Umbilical cord (tissue), 2 donors: ENCODE data around the gene USP12. TPM values are rescaled to one million over a fixed set of nuclear protein-coding genes. Genes with fewer than 3 reads are reported as not detected.
"Not testable (repeated sequence)": the region's sequence is repeated elsewhere in the genome, so short reads cannot be mapped to it uniquely, and the experiment has no call there.

Experiments used
- DNase-seq: peaks from one replicate; pipeline ENCODE4 v3.0.0-alpha.2; 2015; ENCODE audit warnings: low spot score
- total RNA-seq: library from RNA; depleted of rRNA; stranded (reverse); fragments of >200 nt; gene quantifications from one replicate; pipeline ENCODE4 v1.2.3, GENCODE V29; 2014; ENCODE audit warnings: low replicate concordance; ENCODE audit not compliant: insufficient read depth

The USP12 gene
- total RNA-seq, 1 donor from 2014 or later = 52.2 TPM

DNA sequence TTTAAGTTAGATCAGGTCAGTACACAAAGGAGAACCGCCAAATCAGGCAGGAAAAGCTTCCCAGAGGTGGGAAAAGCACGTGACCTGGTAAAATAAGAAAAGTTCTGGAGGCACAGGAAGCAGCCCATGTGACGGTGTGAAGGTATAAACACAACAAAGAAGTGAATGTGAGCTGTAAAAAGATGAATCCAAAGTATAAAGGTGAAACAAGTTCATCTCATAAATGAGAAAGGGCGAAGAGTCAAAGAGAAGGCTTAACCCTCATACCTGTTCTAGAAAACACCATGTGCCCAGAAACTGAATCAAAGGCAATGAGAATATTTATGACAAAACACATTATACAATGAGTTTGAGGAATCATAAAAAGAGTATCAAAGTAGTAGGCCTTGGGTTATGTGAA lies 47.0 kb downstream of the USP12 start:
- DNase-seq = no peak

DNA sequence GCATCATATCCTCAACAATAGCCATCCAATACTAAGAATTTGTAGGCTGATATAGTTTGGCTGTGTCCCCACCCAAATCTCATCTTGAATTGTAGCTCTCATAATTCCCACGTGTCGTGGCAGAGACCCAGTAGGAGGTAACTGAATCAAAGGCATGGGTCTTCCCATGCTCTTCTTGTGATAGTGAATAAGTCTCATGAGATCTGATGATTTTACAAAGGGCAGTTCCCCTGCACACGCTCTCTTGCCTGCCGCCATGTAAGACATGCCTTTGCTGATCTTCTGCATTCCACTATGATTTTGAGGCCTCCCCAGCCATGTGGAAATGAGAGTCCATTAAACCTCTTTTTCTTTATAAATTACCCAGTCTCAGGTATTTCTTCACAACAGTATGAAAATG lies 48.2 kb downstream of the USP12 start:
- DNase-seq = not testable (repeated sequence)

DNA sequence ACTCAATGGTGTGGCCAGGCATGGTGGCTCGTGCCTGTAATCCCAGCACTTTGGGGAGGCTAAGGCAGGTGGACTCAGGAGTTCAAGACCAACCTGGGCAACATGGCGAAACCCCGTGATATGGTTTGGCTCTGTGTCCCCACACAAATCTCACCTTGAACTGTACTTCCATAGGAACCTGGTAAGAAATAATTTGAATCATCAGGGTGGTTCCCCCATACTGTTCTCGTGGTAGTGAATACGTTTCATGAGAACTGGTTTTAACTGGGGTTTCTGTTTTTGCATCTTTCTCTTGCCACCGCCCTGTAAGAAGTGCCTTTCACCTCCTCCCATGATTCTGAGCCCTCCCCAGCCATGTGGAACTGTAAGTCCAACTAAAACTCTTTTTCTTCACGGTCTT lies 49.6 kb downstream of the USP12 start:
- DNase-seq = no peak

DNA sequence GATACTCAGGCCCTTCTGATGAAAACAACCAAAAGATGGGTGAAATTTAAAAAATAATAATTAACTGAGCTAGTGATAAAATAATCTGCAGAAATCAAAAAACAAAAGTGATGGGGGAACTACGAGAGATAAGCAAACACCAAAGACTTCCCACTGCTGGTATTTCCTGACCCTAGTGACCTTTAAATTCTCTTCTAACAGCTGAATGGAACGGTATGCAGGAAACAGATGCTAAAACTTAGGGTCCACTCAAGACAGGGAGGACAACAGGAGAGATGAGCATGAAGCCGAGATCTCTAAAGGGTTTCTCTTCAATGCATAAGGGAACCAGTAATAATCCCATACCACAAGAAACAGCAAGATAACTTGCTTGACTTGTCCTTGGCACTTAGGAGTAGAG lies 50.8 kb downstream of the USP12 start:
- no peak for DNase-seq

DNA sequence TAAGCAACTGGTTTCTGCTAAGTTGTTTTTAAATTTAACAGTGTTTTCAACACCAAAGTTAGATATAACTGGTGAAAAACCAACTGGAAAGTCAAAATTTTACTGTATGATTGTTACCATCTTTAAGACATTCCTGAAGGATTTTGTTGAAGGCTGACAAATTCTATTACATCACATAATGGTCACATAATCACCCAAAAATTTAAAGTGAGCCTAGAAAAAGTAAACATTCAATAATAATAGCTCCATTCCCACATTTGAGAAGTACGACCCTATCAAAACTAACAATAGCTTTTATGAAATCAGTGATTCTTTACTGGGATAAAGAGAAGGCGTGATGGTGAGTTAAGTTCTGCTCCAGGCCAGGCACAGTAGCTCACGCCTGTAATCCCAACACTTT lies 51.6 kb downstream of the USP12 start:
- no peak for DNase-seq

DNA sequence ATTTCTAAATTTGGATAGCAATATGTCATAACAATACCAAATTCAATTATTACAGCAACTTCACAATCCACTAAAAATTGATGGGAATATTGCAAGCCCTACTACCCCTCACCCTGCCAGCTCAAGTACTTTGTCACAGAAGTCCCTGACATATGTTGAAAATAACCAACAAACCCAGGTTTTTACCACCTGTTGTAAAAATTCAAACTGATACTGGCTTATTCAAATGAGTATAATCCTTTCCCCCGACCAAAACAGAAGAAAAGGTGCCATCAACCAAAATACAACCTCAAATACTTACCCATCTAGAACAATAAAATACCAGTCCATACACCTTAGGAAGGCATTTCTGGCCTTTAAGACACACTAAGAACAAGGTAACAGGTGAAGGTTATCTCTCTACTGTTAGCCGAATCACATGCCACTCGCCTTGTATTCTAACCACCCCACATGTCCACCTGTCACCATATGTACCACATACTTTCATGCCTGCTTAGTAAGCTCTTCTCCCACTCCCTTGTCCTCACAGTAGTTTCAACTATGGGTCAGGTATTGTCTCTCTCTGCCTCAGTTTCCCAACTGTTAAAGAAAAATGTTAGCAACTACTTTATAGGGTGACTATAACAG lies 53.1 kb downstream of the USP12 start:
- DNase-seq = no peak

DNA sequence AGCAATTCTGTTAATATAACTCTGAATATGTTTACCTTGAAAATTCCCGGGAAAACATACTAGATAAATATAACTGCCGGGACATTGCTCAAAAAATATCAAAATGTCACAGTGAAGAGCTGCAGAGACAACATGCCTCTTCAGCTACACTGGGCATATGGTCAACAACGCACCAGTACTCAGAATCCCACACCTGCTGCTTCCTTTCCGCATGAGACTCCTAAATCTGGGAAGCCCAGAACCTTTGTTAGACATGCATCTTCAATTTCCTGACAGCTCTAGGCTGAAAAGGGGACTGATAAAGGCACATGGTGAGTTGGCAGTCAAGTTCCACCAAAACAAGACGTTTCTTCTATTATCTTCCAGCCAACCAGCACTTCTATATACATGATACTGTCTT lies 53.7 kb downstream of the USP12 start:
- DNase-seq = no peak

DNA sequence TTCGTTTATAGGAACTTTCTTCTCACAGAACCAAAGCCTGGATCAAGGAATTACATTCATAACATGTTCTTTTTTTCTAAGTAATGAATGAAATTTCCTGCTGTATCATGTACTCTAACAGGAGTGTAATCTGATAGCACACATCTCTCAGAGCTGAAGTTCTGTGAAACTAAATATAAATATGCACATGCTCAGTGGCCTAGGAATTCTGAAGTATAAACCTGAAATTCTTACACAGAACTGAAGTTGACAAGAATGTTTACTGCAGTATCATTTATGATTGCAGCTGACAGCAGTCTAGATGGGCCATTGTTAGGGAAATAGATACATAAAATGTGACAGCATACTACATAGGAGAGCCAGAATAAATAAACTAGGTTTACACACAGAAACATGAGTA lies 54.5 kb downstream of the USP12 start:
- no peak for DNase-seq

DNA sequence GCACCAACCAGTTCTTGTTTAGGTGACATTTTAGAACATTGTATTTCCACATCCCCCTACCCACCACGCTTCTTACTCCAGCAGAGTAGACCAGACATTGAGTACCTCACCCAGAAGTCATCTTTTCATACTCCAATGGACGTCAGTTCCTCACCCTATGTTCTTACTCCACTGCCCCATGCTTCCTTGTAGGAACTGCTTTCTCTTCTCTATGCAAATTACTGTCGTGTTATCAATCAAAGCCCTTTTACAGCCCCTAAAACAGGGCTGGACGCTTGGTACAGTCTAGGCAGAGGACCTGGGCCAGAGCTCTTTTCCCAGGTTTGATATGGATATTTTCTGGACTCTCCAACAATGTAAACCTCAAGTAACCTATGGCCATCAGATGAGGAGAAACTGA lies 58.2 kb downstream of the USP12 start:
- DNase-seq = no peak

DNA sequence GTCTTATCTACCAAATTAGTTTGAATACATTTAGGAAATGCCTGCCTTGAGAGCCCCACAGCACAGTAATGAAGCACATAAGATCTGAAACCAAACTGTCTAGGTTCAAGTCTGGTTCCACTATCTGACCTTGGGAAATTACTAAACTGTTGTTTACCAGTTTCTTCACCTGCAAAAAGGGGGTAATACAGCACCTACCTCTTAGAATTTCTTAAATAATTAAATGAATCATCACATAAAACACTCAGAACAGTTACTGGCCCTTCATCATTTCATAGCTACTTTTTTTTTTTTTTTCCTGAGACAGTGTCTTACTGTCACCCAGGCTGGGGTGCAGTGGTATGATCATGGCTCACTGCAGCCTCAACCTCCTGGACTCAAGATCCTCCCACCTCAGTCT lies 59.6 kb downstream of the USP12 start:
- DNase-seq = no peak

DNA sequence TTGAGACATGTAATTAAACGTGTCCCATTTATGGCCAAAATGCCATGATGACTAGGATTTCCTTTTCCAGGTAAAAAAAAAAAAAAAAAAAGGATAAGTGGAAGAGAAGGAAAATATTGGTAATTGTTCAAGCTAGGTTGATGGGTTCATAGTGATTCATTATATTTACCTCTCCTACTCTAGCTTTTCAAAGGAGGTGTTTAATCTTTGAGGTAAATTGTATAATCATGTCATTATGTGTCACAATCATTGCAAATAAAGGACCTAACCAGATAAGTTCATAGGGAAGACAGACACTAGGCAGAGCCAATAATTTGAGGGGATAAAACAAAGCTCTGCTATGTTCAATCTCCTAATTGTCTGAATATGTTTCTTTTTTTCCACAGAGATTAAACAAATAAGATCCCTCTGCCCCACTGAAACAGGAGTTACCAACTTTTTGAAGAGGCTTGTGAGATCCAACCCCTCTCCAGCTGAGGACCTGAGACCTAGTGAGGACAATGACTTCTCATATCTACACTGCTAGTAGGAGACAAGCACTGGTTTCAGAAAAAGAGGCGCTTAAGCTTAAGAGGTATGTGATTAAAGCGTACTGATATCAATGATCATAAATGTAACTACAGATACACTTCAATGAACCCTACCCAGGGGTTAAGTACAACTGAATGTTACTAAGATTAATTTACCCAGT lies 61.4 kb downstream of the USP12 start:
- no peak for DNase-seq

DNA sequence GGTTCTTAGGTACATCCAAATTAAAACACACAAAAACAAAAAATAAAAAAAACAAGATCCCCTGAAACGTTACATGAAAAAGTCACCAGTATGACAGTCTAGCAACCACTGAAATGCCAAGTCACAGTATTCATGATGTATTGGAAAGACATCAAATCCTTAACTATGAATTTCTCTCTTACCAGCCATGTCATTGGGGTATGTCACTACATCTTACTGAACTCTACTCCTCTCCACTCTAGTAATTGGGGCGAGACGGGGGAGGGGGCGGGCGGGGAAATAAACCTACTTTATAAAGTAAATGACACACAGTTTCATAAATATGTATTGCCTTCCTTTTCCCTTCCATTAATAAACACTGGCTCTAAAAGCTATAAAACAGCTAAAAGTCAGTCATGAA lies 65.5 kb downstream of the USP12 start:
- DNase-seq = no peak

DNA sequence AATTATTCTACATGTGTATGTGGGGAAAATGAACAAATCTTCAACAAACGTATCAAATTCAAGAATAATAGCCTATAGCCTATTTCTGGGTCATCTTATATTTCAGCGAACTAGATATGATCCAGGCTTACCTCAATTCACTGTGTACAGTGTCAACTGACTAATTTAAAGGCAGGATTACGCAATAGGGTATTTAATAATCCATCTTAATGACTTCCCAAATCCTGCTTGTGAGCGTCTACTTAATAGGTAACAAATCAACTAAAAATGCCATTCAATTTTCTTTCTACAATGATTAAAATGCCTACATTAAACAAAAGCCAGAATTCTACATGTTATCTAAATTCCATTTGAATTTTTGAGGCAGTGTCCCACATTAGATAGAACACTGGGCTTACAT lies 67.0 kb downstream of the USP12 start:
- DNase-seq = no peak

DNA sequence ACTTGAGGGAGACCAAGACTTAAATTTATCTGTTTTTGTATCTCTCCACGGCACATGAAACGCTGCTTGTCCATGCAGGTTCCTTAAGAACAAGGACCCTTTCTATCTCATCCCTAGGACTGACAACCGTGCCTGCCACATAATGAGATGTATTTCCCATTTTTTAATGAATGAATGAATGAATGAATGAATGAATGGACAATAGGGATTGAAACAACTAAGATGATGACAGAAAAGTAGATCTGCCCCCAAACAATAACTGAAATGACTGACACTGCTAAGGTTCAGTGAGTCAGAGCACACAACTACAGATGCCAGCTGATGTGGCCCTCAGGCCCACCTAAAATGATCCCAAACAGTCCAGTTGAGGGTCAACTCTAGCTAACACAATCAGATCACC lies 69.8 kb downstream of the USP12 start:
- no peak for DNase-seq

DNA sequence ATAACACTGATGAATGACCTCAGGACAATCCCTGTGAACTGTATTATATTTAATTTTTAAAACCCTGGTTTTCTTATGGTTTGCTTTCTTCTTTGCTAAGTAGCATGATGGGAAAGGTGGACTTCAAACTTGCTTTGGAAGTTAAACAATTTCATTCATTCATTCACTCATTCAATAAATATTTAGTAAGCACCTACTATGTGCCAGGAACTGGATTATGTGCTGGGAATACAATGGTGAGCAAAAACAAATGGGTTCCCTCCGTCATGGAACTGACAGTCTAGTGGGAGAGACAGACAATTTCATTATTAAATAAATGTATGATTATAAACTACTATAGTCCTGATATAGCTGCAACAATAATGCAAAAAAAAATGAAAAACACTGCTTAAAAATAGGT lies 70.3 kb downstream of the USP12 start:
- no peak for DNase-seq

DNA sequence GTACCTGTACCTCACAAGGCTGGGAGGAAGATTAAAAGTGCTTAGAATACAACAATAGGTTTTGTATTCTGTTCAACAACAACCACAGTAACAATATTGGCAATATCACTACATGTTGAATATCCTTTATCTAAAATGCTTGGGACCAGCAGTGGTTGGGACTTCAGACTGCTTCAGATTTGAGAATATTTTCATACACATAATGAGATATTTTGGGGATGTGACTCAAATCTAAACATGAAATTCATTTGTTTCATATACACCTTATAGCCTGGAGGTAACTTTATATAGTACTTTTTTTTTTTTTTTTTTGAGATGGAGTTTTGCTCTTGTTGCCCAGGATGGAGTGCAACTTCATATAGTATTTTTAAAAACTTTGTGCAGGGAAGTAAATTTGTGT lies 73.9 kb downstream of the USP12 start:
- DNase-seq = no peak

DNA sequence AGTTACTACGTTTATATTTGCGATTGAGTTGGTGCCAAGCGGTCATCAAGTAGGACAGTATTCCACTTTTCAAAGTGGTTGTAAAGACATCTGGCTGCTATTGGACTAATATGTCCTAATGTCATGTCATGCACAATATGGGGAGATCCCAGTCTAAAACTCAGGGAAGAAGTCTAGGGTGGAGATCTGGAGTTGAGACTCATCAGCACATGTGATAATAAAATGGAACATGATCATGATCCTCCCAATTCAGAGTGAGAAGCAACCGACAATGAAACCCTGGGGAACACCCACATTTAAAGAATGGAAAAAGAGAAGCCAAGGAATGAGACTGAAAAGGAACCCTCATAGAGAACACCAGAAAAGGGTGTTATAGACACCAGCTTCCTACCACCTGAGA lies 80.2 kb downstream of the USP12 start:
- no peak for DNase-seq

DNA sequence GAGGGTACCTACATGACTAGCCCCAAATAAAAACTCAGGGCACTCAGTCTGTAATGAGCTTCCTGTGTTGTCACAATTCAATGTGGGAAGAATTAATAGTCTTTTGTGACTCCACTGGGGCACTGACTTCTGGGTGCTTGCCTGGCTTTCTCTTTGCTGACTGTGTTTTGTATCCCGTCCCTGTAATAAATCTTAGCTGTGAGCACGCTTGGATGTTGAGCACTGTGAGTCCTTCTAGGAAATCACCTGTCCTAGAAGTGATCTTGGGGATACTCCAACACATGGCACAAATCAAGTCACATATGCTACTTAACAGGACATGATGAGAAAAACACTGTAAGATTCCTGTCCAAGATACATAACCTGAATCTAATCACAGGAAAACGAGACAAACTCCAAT lies 83.0 kb downstream of the USP12 start:
- DNase-seq = no peak

DNA sequence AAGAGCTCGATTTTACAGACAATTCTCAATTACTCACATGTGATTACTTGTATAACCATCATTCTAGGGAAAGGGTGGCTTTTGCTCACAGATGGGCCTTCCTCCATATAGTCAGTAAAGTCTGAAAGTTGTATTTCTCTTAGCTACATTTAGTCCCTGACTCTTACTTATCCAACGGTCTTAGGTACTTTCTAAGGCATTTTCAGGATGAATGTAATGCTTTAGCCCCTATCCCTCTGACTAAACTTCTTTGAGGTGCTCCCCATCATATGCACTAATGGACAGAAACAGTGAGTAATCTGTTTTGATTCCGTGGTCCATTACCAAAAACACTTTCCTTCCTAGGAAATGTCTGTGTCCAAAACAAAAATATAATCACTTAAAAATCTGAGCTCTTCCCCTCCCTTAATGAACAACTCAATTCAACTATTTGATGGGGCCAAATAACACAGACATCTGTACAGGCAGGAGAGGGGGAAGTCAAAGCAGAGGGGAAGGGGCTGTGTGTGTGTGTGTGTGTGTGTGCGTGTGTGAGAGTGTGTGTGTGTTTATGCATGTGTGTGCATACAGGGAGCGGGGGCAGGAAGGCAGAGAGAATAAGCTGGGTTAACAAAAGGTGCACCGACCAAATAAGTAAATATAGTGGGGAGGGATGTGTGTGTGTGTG lies 84.9 kb downstream of the USP12 start:
- DNase-seq = no peak

DNA sequence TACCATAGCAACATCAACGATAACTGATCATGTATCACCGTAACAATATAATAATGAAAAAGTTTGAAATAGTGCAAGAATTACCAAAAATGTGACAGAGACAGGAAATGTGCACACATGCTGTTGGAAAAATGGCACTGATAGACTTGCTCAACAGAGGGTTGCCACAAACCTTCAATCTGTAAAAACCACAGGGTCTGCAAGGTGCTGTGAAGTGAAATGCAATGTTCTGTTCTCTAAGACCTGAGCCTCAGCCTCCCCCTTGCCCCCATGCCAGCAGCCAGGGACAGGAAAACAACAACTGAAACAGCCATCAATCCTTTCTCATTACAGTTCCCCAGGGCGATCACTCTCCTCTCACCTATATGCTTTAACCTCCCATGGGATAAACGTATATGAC lies 88.4 kb downstream of the USP12 start:
- no peak for DNase-seq

DNA sequence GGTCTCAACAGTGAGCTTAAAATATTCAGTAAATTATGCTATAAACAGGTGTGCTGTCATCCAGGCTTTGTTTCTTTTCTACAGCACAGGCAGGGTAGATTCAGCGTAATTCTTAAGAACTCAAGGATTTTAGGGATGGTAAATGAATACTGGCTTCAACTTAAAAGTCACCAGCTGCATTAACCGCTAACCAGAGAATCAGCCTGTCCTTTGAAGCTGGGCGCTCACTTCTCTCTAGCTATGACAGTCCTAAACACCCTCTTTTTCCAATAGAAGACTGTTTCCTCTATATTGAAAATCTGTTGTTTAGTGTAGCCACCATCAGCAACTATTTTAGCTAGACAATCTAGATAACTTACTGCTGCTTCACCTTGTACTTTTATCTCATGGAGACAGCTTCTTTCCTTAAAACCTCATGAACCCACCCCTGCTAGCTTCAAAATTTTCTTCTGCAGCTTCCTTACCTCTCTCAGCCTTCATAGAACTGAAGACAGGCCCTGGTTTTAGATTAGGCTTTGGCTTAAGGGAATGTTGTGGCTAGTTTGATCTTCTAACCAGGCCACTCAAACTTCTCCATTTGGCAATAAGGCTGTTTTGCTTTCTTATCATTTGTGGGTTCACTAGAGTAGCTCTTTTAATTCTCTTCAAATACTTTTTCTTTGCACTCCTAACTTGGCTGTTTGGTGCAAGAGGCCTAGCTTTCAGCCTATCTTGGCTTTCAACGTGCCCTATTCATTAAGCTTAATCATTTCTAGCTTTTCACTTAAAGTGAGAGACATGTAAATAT lies 89.5 kb downstream of the USP12 start:
- DNase-seq = no peak
